HEK293 (cell line): ENCODE data around the gene SYNDIG1.

Experiments
- CTCF ChIA-PET: fragments of 350-600 bp; formaldehyde crosslinking; extraction: SDS; loops from one replicate; lab custom pipeline; 2021; ENCODE audit warnings: antibody characterized with exemption; lab: Yijun Ruan, JAX
- POLR2A ChIA-PET: fragments of 300-600 bp; formaldehyde crosslinking; extraction: SDS; loops from one replicate; lab custom pipeline; 2020; ENCODE audit warnings: antibody characterized with exemption, inconsistent platforms; lab: Yijun Ruan, JAX
- H3K27ac ChIP-seq: fragments of 200-500 bp; sonication (Bioruptor generic); 2 replicates; pipeline ENCODE4 v1.5.1; 2014; ENCODE audit warnings: low read depth, low read length, control low read depth, inconsistent platforms; ENCODE audit errors: extremely low read depth
- H3K36me3 ChIP-seq, 2 experiments: fragments of 200-500 bp in 1 of 2; sonication (Bioruptor generic) in 1 of 2; 1 replicate in 1 of 2; 2 replicates in 1 of 2; pipeline ENCODE4 v1.5.1; 2014 to 2017; ENCODE audit warnings: inconsistent platforms in 2 of 2, low read length in 2 of 2; ENCODE audit not compliant: control insufficient read depth in 2 of 2, insufficient read depth in 1 of 2
- H3K4me1 ChIP-seq: fragments of 200-500 bp; sonication (Bioruptor generic); 2 replicates; pipeline ENCODE4 v1.5.1; 2014; ENCODE audit warnings: mild to moderate bottlenecking, low read length, inconsistent platforms; ENCODE audit not compliant: control insufficient read depth, insufficient read depth
- H3K4me3 ChIP-seq: 2 replicates; pipeline ENCODE4 v1.5.1; 2011; ENCODE audit warnings: low read depth, mild to moderate bottlenecking, control low read depth, low read length, moderate library complexity
- H3K9me3 ChIP-seq: fragments of 200-500 bp; sonication (Bioruptor generic); 2 replicates; pipeline ENCODE4 v1.5.1; 2014; ENCODE audit warnings: low read depth, low read length, inconsistent platforms; ENCODE audit not compliant: control insufficient read depth, insufficient read depth
- EGR2 ChIP-seq: fragments of 450-650 bp; formaldehyde crosslinking; IDR thresholded peaks from 2 replicates; pipeline ENCODE4 v1.5.1; 2016; ENCODE audit warnings: low read depth, missing biosample characterization, missing genetic modification characterization
- GLI4 ChIP-seq: fragments of 450-650 bp; formaldehyde crosslinking; IDR thresholded peaks from 2 replicates; pipeline ENCODE4 v1.5.1; 2016; ENCODE audit warnings: missing biosample characterization, missing genetic modification characterization
- SCRT1 ChIP-seq: fragments of 450-650 bp; formaldehyde crosslinking; IDR thresholded peaks from 2 replicates; pipeline ENCODE4 v1.5.1; 2016; ENCODE audit warnings: missing biosample characterization, missing genetic modification characterization, borderline replicate concordance
- WT1 ChIP-seq: fragments of 450-650 bp; formaldehyde crosslinking; IDR thresholded peaks from 2 replicates; pipeline ENCODE4 v1.5.1; 2016; ENCODE audit warnings: missing biosample characterization, missing genetic modification characterization
- ZBTB1 ChIP-seq: fragments of 450-650 bp; formaldehyde crosslinking; IDR thresholded peaks from 2 replicates; pipeline ENCODE4 v1.5.1; 2016; ENCODE audit warnings: missing biosample characterization, missing genetic modification characterization
- ZBTB49 ChIP-seq: fragments of 450-650 bp; formaldehyde crosslinking; IDR thresholded peaks from 2 replicates; pipeline ENCODE4 v1.5.1; 2016; ENCODE audit warnings: missing biosample characterization, missing genetic modification characterization, low read depth
- ZBTB8A ChIP-seq: fragments of 450-650 bp; formaldehyde crosslinking; IDR thresholded peaks from 2 replicates; pipeline ENCODE4 v1.5.1; 2016; ENCODE audit warnings: missing biosample characterization, missing genetic modification characterization
- ZFHX2 ChIP-seq: fragments of 450-650 bp; formaldehyde crosslinking; conservative IDR thresholded peaks from 2 replicates; pipeline ENCODE4 v1.5.1; 2016; ENCODE audit warnings: missing biosample characterization, missing genetic modification characterization
- ZIC2 ChIP-seq: fragments of 450-650 bp; formaldehyde crosslinking; IDR thresholded peaks from 2 replicates; pipeline ENCODE4 v1.5.1; 2016; ENCODE audit warnings: missing biosample characterization, missing genetic modification characterization
- ZNF133 ChIP-seq: fragments of 450-650 bp; formaldehyde crosslinking; IDR thresholded peaks from 2 replicates; pipeline ENCODE4 v1.5.1; 2016; ENCODE audit warnings: missing biosample characterization, missing genetic modification characterization
- ZNF169 ChIP-seq: fragments of 450-650 bp; formaldehyde crosslinking; IDR thresholded peaks from 2 replicates; pipeline ENCODE4 v1.5.1; 2016; ENCODE audit warnings: missing biosample characterization, missing genetic modification characterization
- ZNF2 ChIP-seq: fragments of 450-650 bp; formaldehyde crosslinking; IDR thresholded peaks from 2 replicates; pipeline ENCODE4 v1.5.1; 2016; ENCODE audit warnings: missing biosample characterization, missing genetic modification characterization
- ZNF302 ChIP-seq: fragments of 450-650 bp; formaldehyde crosslinking; IDR thresholded peaks from 2 replicates; pipeline ENCODE4 v1.5.1; 2016; ENCODE audit warnings: missing biosample characterization, missing genetic modification characterization, low read depth
- ZNF324 ChIP-seq: fragments of 450-650 bp; formaldehyde crosslinking; IDR thresholded peaks from 2 replicates; pipeline ENCODE4 v1.5.1; 2016; ENCODE audit warnings: missing biosample characterization, missing genetic modification characterization
- ZNF354C ChIP-seq: fragments of 450-650 bp; formaldehyde crosslinking; IDR thresholded peaks from 2 replicates; pipeline ENCODE4 v1.5.1; 2016; ENCODE audit warnings: missing biosample characterization, missing genetic modification characterization, low read depth, borderline replicate concordance
- ZNF48 ChIP-seq: fragments of 450-650 bp; formaldehyde crosslinking; IDR thresholded peaks from 2 replicates; pipeline ENCODE4 v1.5.1; 2016; ENCODE audit warnings: missing biosample characterization, missing genetic modification characterization
- ZNF548 ChIP-seq: fragments of 450-650 bp; formaldehyde crosslinking; IDR thresholded peaks from 2 replicates; pipeline ENCODE4 v1.5.1; 2016; ENCODE audit warnings: missing biosample characterization, missing genetic modification characterization
- ZNF558 ChIP-seq: fragments of 450-650 bp; formaldehyde crosslinking; IDR thresholded peaks from 2 replicates; pipeline ENCODE4 v1.5.1; 2016; ENCODE audit warnings: missing biosample characterization, missing genetic modification characterization
- ZNF560 ChIP-seq: fragments of 450-650 bp; formaldehyde crosslinking; IDR thresholded peaks from 2 replicates; pipeline ENCODE4 v1.5.1; 2017; ENCODE audit warnings: missing biosample characterization, missing genetic modification characterization, borderline replicate concordance
- ZNF624 ChIP-seq: fragments of 450-650 bp; formaldehyde crosslinking; IDR thresholded peaks from 2 replicates; pipeline ENCODE4 v1.5.1; 2017; ENCODE audit warnings: missing biosample characterization, missing genetic modification characterization
- ZNF791 ChIP-seq: fragments of 450-650 bp; formaldehyde crosslinking; IDR thresholded peaks from 2 replicates; pipeline ENCODE4 v1.5.1; 2016; ENCODE audit warnings: missing biosample characterization, missing genetic modification characterization
- ZNF843 ChIP-seq: fragments of 450-650 bp; formaldehyde crosslinking; IDR thresholded peaks from 2 replicates; pipeline ENCODE4 v1.5.1; 2016; ENCODE audit warnings: missing biosample characterization, missing genetic modification characterization
- ZSCAN5A ChIP-seq: fragments of 450-650 bp; formaldehyde crosslinking; IDR thresholded peaks from 2 replicates; pipeline ENCODE4 v1.5.1; 2016; ENCODE audit warnings: missing biosample characterization, missing genetic modification characterization
- TF ChIP-seq, protein P1 (sequence below): fragments of 450-650 bp; formaldehyde crosslinking; IDR thresholded peaks from 2 replicates; pipeline ENCODE4 v1.5.1; 2017; ENCODE audit warnings: missing biosample characterization, mild to moderate bottlenecking, missing genetic modification characterization, moderate library complexity
- TF ChIP-seq, protein P2 (sequence below): fragments of 450-650 bp; formaldehyde crosslinking; IDR thresholded peaks from 2 replicates; pipeline ENCODE4 v1.5.1; 2016; ENCODE audit warnings: missing biosample characterization, missing genetic modification characterization
- TF ChIP-seq, protein P3 (sequence below): fragments of 450-650 bp; formaldehyde crosslinking; IDR thresholded peaks from 2 replicates; pipeline ENCODE4 v1.5.1; 2016; ENCODE audit warnings: missing biosample characterization, missing genetic modification characterization
- TF ChIP-seq, protein P4 (sequence below): fragments of 450-650 bp; formaldehyde crosslinking; IDR thresholded peaks from 2 replicates; pipeline ENCODE4 v1.5.1; 2017; ENCODE audit warnings: missing biosample characterization, missing genetic modification characterization

SYNDIG1 gene

GRCh38 chr20:24484081-24484450, 14.6 kb downstream of the SYNDIG1 start:
- no peaks in the 10 kb centered on the region; the same call in 1 of the 2 replicates for H3K4me1 ChIP-seq
- TF ChIP-seq ZNF133 (tag by site-specific recombination) (no peak), ZNF302 (tag by site-specific recombination) (no peak), ZNF843 (tag by site-specific recombination) (no peak), ZNF169 (tag by site-specific recombination) (no peak), ZBTB8A (tag by site-specific recombination) (no peak), WT1 (tag by site-specific recombination) (no peak), ZBTB1 (tag by site-specific recombination) (no peak), ZNF548 (tag by site-specific recombination) (no peak), ZBTB49 (no peak), ZNF2 (tag by site-specific recombination) (no peak), ZNF624 (tag by site-specific recombination) (no peak), ZNF791 (tag by site-specific recombination) (no peak), GLI4 (no peak)
- TF ChIP-seq, protein P1, sequence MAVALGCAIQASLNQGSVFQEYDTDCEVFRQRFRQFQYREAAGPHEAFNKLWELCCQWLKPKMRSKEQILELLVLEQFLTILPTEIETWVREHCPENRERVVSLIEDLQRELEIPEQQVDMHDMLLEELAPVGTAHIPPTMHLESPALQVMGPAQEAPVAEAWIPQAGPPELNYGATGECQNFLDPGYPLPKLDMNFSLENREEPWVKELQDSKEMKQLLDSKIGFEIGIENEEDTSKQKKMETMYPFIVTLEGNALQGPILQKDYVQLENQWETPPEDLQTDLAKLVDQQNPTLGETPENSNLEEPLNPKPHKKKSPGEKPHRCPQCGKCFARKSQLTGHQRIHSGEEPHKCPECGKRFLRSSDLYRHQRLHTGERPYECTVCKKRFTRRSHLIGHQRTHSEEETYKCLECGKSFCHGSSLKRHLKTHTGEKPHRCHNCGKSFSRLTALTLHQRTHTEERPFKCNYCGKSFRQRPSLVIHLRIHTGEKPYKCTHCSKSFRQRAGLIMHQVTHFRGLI (tag by site-specific recombination): no peak
- TF ChIP-seq, protein P2, sequence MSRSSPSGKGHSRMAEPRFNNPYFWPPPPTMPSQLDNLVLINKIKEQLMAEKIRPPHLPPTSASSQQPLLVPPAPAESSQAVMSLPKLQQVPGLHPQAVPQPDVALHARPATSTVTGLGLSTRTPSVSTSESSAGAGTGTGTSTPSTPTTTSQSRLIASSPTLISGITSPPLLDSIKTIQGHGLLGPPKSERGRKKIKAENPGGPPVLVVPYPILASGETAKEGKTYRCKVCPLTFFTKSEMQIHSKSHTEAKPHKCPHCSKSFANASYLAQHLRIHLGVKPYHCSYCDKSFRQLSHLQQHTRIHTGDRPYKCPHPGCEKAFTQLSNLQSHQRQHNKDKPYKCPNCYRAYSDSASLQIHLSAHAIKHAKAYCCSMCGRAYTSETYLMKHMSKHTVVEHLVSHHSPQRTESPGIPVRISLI (tag by site-specific recombination): no peak
- TF ChIP-seq, protein P3, sequence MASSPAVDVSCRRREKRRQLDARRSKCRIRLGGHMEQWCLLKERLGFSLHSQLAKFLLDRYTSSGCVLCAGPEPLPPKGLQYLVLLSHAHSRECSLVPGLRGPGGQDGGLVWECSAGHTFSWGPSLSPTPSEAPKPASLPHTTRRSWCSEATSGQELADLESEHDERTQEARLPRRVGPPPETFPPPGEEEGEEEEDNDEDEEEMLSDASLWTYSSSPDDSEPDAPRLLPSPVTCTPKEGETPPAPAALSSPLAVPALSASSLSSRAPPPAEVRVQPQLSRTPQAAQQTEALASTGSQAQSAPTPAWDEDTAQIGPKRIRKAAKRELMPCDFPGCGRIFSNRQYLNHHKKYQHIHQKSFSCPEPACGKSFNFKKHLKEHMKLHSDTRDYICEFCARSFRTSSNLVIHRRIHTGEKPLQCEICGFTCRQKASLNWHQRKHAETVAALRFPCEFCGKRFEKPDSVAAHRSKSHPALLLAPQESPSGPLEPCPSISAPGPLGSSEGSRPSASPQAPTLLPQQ (tag by site-specific recombination): no peak
- POLR2A ChIA-PET: no interaction called here
- H3K9me3 ChIP-seq: no peaks in the 10 kb centered on the region
- H3K36me3 ChIP-seq: peaks cover 0 to 15% of the 10 kb centered on the region in 2 experiments; a peak in 2 of 3 replicates
- no peak overlapping the region for H3K4me3 ChIP-seq
- no peak overlapping the region for H3K27ac ChIP-seq
- CTCF ChIA-PET: no interaction called here

DNA sequence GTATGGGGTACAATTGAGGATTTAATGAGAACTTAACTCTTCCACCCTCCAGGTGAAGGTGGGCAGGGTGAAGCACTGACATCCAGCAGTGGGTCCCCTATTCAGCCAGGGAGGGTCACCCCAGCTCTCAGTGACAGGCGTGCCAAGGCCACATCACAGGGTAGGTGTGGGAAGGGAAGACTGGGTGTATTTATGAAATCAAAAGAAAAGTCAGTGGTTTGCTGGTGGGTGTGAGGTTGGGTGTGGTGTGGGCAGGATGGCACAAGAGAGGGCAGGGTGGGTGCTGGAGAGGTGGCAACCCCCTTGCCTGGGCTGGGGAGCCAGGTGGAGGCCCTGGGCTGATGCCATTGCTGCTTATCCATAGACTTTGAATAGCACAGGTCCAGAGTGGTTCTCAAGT, 16.6 kb downstream of the SYNDIG1 start:
- POLR2A ChIA-PET: no interaction called here
- Histone ChIP-seq H3K4me1 (no peaks in the 10 kb centered on the region; the same call in 1 of the 2 replicates), H3K9me3 (no peaks in the 10 kb centered on the region), H3K27ac (no peak overlapping the region), H3K36me3 (peaks cover 0 to 20% of the 10 kb centered on the region in 2 experiments; a peak in 2 of 3 replicates), H3K4me3 (no peak overlapping the region)
- CTCF ChIA-PET: no interaction called here
- TF ChIP-seq ZNF560 (tag by site-specific recombination) (no peak), ZNF354C (tag by site-specific recombination) (no peak), ZNF324 (tag by site-specific recombination) (no peak), ZNF558 (no peak), EGR2 (0 out of 2 replicates have a peak, but pooled peaks have one; percentile 49), ZFHX2 (tag by site-specific recombination) (peak; percentile 54), ZIC2 (tag by site-specific recombination) (no peak), ZSCAN5A (tag by site-specific recombination) (no peak), SCRT1 (tag by site-specific recombination) (no peak), ZNF48 (no peak)
- TF ChIP-seq, protein P4, sequence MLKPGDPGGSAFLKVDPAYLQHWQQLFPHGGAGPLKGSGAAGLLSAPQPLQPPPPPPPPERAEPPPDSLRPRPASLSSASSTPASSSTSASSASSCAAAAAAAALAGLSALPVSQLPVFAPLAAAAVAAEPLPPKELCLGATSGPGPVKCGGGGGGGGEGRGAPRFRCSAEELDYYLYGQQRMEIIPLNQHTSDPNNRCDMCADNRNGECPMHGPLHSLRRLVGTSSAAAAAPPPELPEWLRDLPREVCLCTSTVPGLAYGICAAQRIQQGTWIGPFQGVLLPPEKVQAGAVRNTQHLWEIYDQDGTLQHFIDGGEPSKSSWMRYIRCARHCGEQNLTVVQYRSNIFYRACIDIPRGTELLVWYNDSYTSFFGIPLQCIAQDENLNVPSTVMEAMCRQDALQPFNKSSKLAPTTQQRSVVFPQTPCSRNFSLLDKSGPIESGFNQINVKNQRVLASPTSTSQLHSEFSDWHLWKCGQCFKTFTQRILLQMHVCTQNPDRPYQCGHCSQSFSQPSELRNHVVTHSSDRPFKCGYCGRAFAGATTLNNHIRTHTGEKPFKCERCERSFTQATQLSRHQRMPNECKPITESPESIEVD (tag by site-specific recombination): no peak
